Measurements from ENCODE around the gene UQCRC1.
A peak's percentile ranks its signal among the peaks of the same experiment; 100 is the strongest.

Gene UQCRC1

DNA sequence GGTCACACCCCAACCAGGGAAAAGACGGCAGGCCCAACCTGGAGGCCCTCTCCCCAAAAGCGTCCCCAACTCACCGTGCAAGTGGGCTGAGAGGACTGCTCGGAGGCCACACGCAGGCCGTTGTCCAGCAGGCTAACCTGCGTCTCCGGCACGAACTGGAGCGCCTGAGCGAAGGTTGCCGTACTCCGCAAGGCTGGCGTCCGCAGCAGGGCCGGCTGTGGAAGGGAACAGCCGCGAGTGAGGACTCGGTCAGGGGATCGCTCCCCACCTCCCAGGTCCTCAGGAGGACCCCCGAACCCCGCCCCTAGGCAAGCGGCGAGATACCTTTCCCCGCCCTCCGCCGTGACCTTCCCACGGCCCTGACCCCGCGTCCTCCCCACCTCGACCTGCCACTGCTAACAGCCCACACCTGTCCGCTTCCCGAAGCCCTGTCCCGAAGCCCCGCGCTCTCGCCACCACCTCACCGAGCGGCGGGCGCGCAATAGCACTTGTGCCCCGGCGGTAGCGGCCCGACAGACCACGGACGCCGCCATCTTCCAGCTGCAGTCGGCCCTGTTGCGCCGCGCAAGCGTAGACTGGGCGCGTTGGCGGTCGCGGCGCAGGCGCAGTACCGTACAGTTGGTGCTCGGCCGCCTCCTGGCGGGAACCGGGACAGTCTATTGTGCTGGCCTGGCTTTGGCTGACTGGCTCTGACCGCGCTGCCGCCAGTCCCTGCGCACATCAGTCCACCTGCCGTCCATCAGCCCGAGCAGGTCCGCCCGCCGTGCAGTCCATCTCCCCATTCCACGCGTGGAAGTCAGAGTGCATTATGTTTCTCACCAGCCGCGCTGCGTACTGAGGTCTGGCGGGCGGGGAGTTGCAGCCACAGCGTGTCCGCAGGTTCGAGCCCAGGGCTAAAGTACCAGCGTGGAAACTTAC is at the start of gene UQCRC1:
TSS of gene UQCRC1 (minus strand) at position 559 of the 918 bp plus-strand sequence. CDS start at position 533, 26 bp downstream.
- peak; percentile 72 for DNase-seq

DNA sequence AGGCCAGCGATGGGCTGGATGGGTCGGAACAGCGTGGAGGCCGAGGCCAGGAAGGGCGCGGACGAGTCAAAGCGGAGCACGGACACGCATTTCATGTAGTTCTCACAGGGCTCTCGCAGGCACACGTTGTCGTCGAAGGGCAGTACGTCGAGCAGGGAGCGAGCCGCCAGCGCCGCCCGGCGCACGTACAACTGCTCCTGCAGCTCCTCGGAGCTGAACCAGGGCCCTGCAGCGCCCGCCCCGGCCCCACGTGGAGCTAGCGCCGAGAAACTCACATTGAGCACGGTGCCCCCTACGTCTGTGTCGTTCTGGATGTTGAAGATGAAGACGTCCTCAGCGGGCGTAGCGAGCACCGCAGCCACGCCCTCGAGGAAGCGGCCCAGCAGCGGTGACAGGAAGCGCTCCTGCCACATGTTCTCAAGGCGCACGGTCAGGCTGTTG is 47.4 kb upstream of the UQCRC1 start:
- no peak for DNase-seq

DNA sequence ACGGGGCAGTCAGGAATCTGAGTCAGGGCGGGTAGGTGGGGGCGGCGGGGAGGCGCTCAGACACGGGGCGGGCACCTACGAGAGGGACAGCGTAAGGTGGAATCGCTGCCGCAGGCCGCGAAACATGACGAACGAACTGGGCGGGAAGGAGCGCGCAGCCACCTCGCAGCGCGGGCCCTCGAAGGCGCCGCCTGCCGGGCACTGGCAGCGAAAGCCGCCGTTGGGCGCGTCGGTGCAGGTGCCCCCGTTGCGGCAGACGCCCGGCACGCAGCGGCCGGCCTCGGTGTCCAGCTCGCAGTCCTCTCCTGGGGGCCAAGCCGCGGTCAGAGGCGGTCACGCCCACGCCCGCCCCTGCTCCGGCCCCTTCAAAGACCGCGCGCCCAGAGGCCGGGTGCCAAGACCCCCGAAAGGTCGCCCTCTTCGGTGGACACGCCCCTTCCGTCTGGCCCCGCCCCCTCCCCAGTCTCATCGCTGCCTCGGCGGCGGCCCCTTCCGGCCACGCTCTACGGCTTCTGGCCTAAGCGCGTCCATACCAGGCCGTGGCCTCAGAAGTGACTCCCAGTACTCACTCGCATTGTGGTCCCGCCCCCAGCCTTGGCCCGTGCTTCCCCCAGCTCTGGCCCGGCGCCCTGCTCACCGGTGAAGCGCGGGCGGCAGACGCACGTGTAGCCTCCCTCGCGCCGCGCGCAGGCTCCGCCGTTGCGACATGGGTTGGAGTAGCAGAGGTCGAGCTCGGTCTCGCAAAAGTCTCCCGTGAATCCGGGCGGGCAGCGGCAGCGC is 46.8 kb upstream of the UQCRC1 start:
- DNase-seq: no peak

DNA sequence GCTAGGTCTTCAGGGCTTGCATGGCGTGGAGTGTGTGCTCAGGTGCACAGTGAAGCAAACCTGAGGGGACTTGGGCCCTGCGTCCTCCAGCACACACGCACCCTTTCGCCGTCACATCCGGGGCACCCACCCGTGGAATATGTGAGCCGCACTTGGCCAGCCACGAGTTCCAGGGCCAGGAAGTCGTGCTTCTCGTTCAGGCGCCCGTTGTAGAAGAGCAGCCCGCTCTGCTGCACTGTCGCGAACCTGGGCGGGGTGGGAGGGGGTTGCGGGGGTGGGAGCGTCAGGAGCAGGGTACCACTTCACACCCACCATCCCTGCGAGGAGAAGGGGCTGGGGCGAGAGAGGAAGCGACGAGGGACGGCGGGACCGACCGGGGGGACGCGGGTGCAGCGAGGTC is 46.2 kb upstream of the UQCRC1 start:
- no peak for DNase-seq

DNA sequence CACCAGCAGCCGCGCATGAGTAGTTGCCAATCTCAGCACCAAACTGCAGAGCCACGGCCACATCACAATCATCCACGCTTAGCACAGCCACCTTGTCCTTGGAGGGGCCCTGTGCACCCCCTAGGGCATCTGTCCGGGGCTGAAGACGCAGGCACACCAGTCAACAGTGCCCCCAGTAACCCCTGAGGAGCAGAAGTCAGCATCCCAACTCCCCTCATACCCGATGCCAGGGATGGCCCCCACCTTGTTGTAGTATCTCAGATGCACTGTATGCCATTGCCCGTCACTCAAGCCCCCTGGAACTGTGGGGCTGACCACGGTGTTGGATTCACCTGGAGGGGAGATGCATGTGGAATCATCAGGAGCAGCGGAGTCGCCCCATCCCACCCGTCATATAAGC is 45.6 kb upstream of the UQCRC1 start:
- no peak for DNase-seq

DNA sequence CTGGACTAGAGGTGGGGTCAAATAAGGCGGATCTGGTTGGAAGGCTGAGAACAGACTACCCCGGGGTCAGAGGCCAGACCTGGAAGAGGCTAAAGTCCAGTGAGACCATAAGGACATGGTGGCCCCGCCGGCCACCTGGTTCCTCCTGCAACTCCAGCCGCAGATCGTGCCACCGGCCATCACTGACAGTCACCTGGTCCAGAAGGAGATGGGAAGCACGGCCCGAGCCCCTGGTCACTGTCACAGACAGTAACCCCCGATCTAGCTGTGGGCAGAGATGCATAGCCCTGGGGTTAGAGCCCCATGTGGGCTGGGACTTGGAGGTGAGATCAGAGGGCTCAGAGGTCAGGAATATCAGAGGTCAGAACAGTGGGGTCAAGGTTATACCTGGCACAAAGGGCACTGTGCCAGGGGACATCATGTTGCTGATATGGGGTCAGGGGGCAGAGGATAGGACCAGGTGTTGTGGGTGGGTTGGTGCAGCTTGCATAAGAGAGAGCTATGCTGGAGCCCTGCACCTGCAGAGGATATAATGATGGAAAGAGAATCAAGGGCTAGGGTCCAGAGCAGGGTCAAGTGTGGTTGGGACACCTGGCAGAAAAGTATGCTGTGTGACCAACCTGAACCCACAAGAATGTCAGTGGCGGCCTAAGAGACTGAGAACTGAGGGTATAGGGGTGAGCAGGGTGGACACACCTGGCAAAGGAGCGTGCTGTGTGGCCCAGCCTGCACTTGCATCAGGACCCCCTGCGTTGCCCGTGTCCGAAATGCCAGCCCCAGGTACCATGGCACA is 43.7 kb upstream of the UQCRC1 start:
- no peak for DNase-seq

DNA sequence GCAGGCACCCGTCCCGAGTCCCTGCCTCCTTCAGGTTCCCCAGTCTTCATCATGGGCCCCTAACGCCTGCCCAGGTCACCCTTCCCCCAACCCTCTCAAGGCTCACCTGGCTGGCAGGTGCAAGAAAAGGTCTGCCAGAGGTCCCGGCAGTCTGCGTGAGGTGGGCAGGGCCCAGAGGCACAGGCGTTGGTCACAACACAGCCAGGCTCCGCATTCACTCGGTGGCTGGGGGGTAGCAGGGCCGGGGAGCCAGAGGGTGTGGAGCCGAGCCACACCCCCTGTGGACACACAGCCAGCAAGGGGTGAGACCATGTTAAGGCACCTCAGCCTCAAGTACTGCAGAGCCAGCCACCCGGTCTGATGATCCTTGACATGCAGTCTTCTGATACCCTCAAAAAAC is 42.3 kb upstream of the UQCRC1 start:
- no peak for DNase-seq

DNA sequence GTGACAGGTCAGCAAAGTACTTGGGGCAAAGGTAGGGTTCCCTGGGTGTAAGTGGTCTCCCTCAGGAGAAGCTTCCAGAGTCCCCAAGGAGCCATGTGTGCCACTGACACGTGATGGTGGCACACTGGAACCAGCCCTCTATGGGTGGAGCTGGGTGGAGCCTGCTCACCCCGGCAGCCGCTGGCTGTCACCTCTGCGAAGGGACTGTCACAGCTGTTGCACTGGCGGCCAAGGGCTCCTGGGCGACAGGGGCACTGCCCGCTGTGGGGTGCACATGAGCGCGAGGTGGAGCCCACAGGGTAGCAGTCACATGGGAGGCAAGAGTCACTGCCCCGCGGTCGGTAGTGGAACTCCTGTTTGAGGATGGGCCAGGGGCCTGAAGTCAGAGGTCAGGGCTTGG is 41.3 kb upstream of the UQCRC1 start:
- no peak for DNase-seq

DNA sequence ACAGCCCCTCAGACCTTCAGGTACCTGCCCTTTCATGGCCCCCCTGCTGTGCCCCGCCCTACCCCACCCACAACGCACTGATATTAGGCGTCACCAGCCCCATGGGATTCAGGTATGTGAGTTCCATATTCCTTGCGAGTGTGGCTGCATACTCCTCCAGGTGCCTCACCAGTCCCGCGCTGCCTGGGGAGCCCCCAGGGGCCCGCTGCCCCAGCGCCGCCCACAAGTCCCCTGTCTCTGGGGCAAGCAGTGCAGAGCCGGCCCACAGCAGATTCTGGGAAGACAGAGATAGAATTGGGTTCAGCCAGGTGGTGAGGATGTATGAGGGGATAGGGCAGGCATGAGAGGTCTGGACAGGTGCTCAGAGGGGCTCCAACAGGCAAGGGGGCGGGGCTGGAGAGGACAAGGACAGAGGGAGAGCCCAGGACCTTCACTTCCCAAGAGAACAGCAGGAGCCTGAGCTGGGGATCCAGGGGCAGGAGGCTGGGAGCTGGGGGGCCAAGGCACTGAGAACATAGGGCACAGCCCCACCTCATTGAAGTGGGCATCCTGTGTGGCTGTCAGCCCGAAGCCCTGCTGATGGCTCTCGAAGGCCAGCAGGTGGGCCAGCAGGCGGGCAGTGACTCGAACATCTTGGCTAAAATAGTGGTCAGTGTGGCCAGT is 38.9 kb upstream of the UQCRC1 start:
- DNase-seq: no peak

DNA sequence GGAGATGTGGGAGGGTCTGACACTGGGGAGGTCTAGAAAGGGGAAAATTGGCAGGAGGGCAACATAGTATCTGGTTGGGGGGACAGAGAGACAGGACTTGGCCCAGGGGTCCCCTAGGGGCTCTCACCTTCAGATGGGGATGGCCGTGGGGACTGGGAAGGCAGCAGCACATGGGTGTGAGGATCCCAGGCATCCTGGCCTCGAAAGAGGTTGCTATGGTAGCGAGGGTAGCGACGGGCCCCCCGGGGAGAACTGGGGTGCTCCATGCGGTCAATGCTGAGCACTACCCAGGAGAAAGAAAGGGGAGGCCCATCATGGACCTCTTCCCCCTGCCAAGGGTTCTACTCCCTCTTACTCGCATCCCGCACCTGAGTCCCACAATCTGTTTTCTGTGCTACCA is 38.3 kb upstream of the UQCRC1 start:
- no peak for DNase-seq

DNA sequence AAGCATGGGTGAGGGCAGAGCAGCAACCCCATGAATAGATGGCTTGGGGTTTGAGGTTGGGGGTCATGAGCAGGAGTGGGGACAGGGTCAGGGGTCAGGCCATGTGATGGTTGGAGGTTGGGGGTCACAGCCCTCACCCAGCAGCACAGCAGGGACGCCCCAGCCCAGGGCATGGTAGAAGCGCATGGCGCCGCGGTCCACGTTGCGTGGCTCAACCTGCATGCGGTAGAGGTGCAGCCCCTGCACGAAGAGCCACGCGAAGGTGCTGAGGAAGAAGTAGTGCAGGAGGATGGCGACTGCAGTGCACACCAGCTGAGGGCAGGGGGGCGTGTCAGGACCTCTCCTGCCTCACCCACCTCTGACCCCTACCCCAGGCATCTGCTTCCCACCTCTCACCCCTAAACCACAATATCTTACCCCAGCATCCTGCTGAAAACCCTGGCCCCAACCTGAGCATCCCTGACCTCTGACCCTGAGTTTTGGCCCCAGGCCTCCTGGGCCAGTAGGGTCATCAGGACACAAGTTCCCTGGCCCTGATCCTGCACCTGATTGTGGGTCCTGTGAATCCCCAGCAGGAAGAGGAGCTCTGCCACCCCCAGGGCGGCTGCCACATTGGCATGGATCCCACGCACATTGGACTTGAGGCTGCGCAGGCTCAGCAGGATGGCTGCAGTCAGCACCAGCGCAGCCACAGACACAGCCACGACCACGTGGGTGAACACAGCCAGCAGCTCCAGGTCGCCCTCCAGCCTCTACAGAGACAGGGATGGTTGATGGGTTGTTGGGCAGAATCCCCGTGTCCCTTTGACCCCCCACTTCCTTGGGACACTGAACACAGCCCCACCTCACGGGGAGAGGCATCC is 35.7 kb upstream of the UQCRC1 start:
- DNase-seq: no peak

DNA sequence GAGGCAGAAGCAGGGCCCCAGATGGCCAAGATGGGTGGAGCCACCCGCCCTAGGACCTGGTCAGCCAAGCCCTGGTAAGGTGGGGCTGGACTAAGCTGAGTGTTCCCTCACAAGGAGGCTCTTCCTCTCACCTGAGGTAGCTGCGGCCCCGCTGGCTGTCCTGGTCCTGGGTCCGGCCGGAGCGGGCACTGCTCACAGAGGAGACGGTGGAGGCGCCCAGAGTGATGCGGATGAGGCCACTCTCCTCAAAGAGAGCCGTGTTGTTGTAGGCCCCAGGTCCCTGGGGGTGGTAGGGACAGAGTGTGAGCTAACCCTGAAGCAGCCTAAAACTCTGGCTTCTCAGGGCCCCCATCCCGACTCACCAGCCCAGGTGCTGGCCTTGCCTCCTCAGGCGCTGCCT is 33.2 kb upstream of the UQCRC1 start:
- DNase-seq: no peak

DNA sequence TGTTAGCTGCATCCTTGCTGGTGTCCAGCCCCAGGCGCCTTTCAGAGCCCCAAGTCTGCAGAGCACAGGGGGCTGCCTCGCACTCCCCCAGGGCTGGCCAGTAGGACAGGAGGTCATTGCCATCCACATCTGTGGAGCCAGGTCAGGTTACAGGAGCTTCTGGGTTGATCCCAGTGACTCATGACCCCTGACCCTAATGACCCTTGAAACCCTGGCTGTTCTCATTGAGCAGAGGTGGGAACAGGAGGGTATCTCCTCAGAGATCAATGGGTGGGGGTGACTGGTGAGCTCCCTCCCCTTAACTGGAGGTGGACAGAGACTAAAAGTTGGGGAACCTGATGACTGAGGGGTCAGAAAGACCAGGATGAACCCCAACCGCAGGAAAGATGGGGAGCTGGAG is 31.9 kb upstream of the UQCRC1 start:
- DNase-seq: no peak

DNA sequence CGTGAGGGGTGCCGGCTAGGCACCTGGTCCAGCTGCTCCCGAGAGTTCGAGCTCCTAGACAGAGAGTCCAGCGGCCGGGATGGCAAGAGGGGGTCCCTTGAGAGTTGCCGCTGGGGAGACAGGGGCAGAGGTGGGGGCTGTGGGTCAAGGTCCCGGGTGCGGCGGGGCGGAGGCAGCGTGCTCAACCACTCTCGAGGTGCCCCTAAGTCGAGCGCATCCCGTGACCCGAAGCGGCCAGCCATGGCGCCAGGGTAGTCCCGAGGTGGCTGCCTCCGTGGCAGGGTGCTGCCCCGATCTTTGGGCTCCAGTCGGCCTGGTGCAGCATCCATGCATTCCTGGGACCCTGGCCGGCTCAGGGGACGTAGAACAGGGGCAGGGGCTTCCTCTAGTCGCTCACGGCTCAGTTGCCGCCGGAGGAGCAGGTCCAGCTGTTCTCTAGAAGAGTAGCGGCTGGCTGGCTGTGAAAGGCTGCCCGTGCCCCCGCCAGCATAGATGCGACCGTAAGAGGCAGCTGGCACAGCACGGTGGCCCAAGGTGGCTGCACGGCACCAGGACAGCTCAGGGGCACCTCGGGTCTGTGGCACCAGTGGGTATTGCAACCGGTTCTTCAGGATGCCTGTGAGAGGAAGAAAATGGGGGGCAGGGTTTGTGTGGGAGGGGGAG is 30.6 kb upstream of the UQCRC1 start:
- no peak for DNase-seq

DNA sequence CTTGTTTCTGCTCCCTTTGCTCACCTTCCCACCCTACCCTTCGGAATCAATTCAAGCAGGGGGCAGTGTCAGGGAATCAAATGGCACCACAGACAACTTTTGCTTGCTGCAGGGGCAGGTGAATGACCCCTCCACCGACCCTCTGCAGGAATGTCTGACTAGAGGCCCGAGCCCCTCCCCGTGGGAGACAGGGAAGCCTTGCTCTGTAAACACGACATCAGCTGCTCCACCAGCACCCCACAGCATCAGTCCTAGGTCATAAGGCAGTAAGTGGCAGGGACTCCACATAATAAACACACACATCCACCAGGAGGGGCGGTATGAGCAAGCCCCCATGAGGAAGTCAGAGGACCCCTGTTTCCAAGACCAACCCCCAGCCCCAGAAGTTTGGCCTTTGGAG is 27.9 kb upstream of the UQCRC1 start:
- DNase-seq: no peak

DNA sequence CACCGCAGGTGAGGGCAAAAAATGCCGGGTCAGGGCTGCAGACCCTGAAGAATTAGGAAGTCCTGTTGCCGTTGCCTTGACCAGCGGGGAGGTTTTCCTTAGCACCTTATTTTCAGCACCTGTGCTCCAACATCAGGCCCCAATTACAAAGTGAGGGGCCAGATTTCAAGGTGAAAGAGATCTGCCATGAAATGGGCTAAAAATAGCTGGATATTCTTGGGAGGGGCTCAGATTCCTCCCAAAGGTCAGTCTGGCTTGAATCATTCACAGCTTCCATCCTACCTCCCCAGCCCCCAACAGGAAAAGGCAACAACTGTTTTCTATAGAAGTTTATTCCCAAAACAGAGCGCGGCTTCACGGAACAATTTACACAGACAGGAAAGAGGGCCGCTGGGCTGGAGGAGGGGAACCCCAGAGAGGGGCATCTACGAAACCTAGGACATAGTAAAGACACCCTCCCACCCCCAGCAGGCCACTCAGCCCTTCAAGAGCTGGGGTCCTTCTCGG is 26.8 kb upstream of the UQCRC1 start:
- no peak for DNase-seq

DNA sequence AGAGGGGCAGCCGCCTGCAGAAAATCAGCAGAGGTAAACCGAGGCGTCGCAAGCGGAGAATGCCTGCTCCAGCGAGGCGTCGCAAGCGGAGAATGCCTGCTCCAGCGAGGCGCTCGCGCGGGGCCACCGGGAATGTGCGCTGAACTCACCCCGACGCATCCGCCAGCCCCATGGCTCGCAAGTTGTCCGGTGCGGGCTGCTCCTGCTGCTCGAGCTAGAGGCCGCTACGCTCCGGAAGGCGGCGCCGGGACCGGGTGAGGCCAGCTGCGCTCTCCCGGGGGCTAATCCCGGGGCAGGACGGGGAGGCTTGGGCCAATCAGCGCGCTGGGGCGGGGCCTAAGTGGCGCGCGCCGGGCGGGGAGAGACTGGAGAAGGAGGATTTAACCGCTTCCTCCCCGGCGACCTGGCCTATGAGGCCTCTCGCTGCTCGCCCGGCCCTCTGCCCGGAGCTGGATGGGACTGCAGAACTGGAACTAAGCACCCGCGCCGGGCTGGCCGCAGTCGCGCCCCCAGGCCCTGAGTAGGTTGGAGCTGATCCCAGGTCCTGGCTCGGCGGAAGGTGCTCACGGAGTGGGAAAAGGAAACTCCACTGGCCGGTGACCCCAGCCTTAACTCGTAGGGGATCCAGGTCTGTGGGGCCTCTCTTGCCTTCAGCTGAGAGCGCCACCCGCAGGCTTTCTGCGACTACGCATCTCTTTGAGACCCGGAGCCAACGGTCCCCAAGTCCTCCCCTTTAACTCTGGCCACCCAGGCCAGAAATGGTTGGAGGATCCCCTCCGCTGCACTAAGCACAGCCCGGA is 26.0 kb upstream of the UQCRC1 start, which contains the start of gene SLC26A6:
TSS of gene SLC26A6 (minus strand) at position 240 of the 800 bp plus-strand sequence. CDS start at position 172, 68 bp downstream.
- DNase-seq: peak; percentile 67

DNA sequence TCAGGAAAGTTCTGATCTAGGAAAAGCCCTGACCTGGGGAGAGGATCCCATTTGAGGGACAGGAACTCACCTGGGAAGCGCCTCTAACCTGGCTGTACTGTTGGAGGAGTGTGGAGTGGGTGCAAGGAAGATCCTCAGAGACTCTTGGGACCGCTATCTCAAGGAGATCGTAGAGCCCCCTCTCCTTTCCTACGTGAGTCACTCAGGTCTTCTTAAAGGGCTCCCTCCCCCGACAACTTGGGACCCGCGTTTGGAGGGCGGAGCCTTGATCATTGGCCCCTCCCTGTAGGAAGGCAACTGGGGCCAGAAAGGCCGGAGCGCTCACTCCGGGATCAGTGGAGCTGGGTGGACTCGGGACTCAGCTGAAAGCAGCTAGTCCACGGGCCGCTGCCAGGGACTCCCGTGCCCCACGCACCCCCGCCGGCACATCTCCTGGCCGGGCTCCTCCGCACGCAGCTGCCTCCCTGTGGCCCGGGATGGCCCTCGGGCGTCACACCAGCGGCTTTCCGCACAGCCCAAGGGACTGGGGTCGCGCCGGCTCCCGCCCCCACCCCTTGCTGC is 25.3 kb upstream of the UQCRC1 start:
- DNase-seq: no peak

DNA sequence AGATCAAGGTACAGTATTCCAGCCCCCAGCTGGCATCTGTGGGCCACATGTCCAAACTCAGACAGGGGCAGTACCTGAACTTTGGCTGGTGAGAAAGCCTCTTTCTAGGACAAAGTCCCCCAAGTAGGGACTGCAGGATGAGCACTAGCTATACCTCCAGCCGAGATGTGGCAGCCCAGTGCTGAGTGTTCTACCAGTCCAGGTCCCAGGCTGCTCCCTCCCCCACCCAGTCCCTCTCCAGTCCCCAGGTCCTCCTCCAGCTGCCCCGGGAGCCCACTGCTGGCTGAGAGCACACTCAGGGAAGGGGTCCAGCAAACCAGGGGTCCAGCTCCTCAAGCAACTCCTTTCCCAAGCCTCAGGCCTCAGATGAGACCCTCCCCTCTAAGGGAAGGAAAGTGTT is 24.3 kb upstream of the UQCRC1 start:
- DNase-seq: no peak

Data from COR-L47 (cell line).